ENCODE measurements around the gene IFT57.

- TF ChIP-seq, protein P1, sequence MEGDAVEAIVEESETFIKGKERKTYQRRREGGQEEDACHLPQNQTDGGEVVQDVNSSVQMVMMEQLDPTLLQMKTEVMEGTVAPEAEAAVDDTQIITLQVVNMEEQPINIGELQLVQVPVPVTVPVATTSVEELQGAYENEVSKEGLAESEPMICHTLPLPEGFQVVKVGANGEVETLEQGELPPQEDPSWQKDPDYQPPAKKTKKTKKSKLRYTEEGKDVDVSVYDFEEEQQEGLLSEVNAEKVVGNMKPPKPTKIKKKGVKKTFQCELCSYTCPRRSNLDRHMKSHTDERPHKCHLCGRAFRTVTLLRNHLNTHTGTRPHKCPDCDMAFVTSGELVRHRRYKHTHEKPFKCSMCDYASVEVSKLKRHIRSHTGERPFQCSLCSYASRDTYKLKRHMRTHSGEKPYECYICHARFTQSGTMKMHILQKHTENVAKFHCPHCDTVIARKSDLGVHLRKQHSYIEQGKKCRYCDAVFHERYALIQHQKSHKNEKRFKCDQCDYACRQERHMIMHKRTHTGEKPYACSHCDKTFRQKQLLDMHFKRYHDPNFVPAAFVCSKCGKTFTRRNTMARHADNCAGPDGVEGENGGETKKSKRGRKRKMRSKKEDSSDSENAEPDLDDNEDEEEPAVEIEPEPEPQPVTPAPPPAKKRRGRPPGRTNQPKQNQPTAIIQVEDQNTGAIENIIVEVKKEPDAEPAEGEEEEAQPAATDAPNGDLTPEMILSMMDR (conservative IDR thresholded peaks at IDR 0.05; ENCODE audit: low read depth in 2 of 2) = no peak
- TF ChIP-seq EZH2phosphoT487 (IDR thresholded peaks at IDR 0.05; ENCODE audit: unreplicated experiment) (no peak), POLR2AphosphoS5 (IDR thresholded peaks at IDR 0.05; ENCODE audit: low read depth) (no peak), EZH2 (IDR thresholded peaks at IDR 0.05; ENCODE audit: low read depth, unreplicated experiment) (no peak), ETS1 (IDR thresholded peaks at IDR 0.05) (no peak), CREB1 (CRISPR knock-in tag; IDR thresholded peaks at IDR 0.05; ENCODE audit: low read depth) (no peak)
- TF ChIP-seq, protein P2, sequence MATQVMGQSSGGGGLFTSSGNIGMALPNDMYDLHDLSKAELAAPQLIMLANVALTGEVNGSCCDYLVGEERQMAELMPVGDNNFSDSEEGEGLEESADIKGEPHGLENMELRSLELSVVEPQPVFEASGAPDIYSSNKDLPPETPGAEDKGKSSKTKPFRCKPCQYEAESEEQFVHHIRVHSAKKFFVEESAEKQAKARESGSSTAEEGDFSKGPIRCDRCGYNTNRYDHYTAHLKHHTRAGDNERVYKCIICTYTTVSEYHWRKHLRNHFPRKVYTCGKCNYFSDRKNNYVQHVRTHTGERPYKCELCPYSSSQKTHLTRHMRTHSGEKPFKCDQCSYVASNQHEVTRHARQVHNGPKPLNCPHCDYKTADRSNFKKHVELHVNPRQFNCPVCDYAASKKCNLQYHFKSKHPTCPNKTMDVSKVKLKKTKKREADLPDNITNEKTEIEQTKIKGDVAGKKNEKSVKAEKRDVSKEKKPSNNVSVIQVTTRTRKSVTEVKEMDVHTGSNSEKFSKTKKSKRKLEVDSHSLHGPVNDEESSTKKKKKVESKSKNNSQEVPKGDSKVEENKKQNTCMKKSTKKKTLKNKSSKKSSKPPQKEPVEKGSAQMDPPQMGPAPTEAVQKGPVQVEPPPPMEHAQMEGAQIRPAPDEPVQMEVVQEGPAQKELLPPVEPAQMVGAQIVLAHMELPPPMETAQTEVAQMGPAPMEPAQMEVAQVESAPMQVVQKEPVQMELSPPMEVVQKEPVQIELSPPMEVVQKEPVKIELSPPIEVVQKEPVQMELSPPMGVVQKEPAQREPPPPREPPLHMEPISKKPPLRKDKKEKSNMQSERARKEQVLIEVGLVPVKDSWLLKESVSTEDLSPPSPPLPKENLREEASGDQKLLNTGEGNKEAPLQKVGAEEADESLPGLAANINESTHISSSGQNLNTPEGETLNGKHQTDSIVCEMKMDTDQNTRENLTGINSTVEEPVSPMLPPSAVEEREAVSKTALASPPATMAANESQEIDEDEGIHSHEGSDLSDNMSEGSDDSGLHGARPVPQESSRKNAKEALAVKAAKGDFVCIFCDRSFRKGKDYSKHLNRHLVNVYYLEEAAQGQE (IDR thresholded peaks at IDR 0.05; ENCODE audit: unreplicated experiment) = no peak
Measured at GRCh38 chr3:108250626-108251025, 28.4 kb upstream of the IFT57 start.

All from GM23338 (cell line).